ENCODE results near the gene MORN1.

GRCh38 chr1:2378441-2378851 is 12.9 kb downstream of the MORN1 start:
- no peak for TF ChIP-seq POLR2AphosphoS5 (IDR thresholded peaks at IDR 0.05; ENCODE audit: low read depth, low read length)
- no peak for TF ChIP-seq TAF1 (IDR thresholded peaks at IDR 0.05; ENCODE audit: low read depth, low read length)
- no peak for TF ChIP-seq POLR2A (IDR thresholded peaks at IDR 0.05; ENCODE audit: low read depth, low read length)

Measured in GM12891 (cell line).